ENCODE measurements around the gene PARVG.

DNA sequence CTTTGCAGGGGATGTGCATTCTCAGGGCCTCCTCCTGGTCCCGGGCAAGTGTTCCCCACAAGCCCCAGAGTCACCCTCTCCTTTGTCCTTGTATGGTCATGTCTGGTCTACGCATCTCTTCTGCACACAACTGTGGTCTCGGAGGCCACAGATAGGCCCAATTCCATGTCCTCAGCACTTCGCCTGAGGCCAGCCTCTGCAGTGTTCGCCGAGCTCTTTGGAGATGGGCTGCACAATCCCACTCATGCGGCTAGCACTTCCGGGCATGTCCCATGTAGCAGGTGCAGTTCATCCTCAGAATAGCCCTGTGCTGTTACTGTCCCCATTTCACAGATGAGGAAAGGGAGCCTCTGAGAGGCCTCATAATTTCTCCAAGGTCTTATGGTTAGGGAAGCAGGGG, 7.6 kb downstream of the PARVG start:
- TF ChIP-seq MXI1 (IDR thresholded peaks at IDR 0.05; ENCODE audit: low read depth, low read length): no peak
- TF ChIP-seq EP300 (IDR thresholded peaks at IDR 0.05; ENCODE audit: borderline replicate concordance in 1 of 2, control insufficient read depth in 1 of 2, low read depth in 2 of 2, low read length in 2 of 2): no peak
- TF ChIP-seq TARDBP (IDR thresholded peaks at IDR 0.05; ENCODE audit: borderline replicate concordance): no peak
- TF ChIP-seq, protein P1, sequence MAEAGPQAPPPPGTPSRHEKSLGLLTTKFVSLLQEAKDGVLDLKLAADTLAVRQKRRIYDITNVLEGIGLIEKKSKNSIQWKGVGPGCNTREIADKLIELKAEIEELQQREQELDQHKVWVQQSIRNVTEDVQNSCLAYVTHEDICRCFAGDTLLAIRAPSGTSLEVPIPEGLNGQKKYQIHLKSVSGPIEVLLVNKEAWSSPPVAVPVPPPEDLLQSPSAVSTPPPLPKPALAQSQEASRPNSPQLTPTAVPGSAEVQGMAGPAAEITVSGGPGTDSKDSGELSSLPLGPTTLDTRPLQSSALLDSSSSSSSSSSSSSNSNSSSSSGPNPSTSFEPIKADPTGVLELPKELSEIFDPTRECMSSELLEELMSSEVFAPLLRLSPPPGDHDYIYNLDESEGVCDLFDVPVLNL (IDR thresholded peaks at IDR 0.05; ENCODE audit: low read depth, low read length): no peak
- no peak; the same call in 1 of the 2 replicates for TF ChIP-seq POLR2A (IDR thresholded peaks at IDR 0.05; ENCODE audit: low read depth, low read length)
- TF ChIP-seq, protein P2, sequence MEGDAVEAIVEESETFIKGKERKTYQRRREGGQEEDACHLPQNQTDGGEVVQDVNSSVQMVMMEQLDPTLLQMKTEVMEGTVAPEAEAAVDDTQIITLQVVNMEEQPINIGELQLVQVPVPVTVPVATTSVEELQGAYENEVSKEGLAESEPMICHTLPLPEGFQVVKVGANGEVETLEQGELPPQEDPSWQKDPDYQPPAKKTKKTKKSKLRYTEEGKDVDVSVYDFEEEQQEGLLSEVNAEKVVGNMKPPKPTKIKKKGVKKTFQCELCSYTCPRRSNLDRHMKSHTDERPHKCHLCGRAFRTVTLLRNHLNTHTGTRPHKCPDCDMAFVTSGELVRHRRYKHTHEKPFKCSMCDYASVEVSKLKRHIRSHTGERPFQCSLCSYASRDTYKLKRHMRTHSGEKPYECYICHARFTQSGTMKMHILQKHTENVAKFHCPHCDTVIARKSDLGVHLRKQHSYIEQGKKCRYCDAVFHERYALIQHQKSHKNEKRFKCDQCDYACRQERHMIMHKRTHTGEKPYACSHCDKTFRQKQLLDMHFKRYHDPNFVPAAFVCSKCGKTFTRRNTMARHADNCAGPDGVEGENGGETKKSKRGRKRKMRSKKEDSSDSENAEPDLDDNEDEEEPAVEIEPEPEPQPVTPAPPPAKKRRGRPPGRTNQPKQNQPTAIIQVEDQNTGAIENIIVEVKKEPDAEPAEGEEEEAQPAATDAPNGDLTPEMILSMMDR (IDR thresholded peaks at IDR 0.05 in 2 of 3, conservative IDR thresholded peaks at IDR 0.05 in 1 of 3; ENCODE audit: control insufficient read depth in 2 of 3, extremely low read depth in 1 of 3, insufficient read depth in 1 of 3, low read depth in 3 of 3, low read length in 3 of 3): no peak
- TF ChIP-seq POLR2AphosphoS5 (IDR thresholded peaks at IDR 0.05; ENCODE audit: low read length): no peak
- TF ChIP-seq YY1 (IDR thresholded peaks at IDR 0.05; ENCODE audit: low read depth, low read length): no peak

Data from GM12878 (cell line).